NCI-H748 (cell line): ENCODE data around the gene S1PR1.
"Not testable (repeated sequence)": the region's sequence is repeated elsewhere in the genome, so short reads cannot be mapped to it uniquely, and the experiment has no call there.

Experiments used
- DNase-seq: peaks from one replicate; lab custom pipeline; 2025; ENCODE audit not compliant: unreplicated experiment; lab: John Stamatoyannopoulos, UW

The S1PR1 gene

GRCh38 chr1:101236516-101237228 lies at the start of gene S1PR1:
Gene S1PR1 (plus strand): TSS chr1:101237019. CDS start chr1:101238985, 1,966 bp downstream.
- DNase-seq, result peak; percentile 87

- DNase-seq, result no peak
Measured at GRCh38 chr1:101187297-101187696, 49.5 kb upstream of the S1PR1 start.

GRCh38 chr1:101188331-101188730 lies 48.5 kb upstream of the S1PR1 start:
- no peak for DNase-seq

DNA sequence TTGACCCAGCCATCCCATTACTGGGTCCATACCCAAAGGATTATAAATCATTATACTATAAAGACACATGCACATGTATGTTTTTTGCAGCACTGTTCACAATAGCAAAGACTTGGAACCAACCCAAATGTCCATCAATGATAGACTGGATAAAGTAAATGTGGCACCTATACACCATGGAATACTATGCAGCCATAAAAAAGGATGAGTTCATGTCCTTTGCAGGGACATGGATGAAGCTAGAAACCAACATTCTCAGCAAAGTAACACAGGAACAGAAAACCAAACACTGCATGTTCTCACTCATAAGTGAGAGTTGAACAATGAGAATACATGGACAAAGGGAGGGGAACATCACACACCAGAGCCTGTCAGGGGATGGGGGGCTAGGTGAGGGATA lies 47.9 kb upstream of the S1PR1 start:
- not testable (repeated sequence) for DNase-seq

- no peak for DNase-seq
Measured at GRCh38 chr1:101190441-101190840, 46.4 kb upstream of the S1PR1 start.

GRCh38 chr1:101191049-101191448 lies 45.8 kb upstream of the S1PR1 start:
- DNase-seq, result no peak

DNA sequence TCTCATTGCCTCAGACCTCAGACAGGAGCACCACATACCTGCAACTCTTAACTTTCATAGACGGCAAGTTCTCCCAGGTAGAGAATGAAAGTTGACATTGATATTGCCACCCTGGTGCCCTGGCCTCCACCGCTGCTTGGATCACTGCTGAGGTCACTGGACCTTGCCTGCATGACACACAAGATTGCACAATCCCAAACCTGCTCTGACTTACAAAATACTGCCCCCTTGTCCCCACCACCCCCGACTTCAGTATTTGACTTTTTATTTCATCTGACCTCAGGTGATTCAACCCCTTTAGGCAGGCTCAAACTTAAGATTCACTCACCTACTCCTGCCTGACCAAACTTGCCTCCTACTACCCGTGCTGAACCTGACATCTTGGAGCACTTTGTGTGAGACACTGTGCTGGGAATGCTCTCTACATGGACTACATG lies 43.1 kb upstream of the S1PR1 start:
- no peak for DNase-seq

DNA sequence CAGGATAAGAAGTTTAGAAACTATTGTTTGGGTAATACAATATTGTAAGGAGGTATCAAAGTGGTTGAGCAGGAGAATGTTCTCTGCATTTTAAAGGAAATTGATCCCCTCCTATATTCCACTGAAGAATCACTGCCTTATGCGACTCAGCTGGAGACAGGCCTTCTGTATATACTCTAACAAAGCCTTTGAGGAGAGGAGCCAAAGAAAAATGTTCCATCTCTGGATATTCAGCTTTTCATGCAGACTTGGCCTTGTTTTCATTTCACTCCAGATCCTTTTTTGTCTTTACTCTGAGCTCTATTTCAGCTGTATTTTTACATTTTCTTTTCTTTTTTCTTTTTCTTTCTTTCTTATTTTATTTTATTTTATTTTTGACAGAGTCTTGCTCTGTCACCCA lies 42.1 kb upstream of the S1PR1 start:
- DNase-seq, result no peak

GRCh38 chr1:101196668-101197067 lies 40.2 kb upstream of the S1PR1 start:
- no peak for DNase-seq

DNA sequence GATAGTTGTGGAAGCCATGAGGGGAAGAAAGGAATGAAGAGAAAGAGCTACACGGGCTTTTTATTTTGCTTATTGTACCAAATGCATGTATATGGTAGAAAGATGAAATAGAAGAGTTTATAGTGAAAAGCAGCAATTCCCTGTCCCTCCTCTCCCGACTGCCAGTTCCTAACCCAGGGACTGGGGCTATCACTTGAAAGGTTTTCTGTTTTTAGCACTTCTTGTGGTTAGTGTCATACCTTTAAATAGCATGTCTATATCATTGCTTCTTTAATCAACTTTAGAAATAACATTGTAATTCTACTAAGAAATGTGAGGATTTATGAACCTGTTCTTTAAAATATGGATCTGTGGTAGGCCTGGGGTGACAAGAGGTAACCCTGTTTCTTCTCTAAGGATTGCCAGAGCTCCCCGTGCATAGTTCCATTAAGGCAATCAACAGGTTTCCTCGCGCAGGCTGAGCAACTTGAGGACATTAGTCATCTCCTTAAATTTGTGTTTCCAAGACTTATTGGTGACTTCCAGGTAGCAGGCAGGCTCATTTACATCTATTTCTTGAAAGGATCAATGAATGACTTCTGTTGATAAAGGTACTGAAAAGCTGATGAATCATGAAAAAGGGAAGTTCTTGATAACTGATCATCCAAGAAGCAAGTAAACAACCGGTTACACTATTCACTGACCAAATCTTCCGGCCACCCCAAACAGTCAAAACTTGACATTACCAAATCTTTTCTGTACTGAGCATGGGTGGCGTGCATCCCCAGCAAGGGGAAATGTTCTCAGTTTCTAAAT lies 37.8 kb upstream of the S1PR1 start:
- no peak for DNase-seq

- no peak for DNase-seq
Measured at GRCh38 chr1:101199637-101199982, 37.2 kb upstream of the S1PR1 start.

DNA sequence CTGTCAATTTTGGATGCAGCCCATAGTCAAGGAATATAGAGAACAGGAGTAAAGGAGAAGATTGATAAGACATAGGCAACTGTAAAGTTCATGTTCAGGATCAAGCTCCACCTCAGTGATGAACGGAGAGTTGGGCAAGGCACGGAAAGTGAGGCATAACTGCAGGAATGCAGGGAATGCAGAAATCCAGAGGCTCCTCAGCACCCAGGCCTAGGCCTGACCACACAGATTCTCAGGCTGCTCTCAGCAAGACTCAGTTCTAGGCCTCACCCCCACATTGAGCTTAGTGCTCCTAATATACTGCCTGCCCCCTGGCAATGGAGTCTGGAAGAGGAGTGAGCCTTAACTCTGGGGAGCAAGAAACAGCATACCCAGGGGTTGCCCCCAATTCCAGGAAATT lies 36.3 kb upstream of the S1PR1 start:
- no peak for DNase-seq

DNA sequence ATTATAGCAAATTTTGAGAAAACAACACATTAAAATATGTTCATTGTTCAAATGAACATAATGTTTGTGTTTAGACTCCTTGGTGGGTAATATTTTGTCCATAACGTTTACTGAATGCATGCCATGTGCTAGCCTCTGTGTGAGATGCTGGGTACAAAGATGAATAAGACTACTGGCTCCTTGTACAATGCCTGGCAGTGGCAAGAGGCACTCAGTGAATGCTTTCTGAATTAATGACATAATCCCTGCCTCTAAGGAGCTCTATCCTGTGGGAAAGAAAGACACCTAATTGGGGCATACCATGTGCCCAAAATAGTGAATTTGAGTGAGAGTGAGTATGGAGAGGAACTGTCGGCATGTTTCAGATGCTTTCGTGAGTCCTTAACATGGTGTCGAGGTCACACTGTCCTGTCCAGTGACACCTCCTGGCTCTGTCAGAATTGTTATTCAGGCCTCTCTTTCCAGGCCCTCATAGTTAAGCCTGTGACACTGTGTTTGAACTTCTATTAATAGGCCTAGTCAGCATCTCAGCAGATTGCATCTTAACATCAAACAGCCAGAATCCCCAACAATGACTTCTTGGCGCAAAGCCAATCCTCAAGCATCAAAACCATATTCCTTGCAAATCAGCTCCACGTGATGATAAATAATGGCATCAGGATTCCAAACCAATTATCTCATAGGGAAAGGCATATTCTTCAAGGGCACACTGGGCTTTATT lies 32.8 kb upstream of the S1PR1 start:
- peak; percentile 94 for DNase-seq

- no peak for DNase-seq
Measured at GRCh38 chr1:101205457-101205856, 31.4 kb upstream of the S1PR1 start.

GRCh38 chr1:101206139-101206538 lies 30.7 kb upstream of the S1PR1 start:
- DNase-seq, result not testable (repeated sequence)

DNA sequence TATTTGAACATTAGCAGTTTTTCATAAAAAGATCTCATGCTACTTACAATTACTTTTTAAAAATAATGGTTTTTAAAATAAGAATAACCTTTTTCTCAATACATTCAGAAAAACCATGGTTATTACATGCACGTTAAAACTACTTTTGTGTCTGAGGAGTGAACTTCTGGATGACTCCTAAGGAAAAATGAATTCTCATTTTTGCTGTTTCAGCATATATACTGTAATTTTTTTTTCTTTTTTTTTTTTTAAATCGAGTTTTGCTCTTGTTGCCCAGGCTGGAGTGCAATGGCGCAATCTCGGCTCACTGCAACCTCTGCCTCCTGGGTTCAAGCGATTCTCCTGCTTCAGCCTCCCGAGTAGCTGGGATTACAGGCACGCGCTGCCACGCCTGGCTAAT lies 29.5 kb upstream of the S1PR1 start:
- DNase-seq, result not testable (repeated sequence)

DNA sequence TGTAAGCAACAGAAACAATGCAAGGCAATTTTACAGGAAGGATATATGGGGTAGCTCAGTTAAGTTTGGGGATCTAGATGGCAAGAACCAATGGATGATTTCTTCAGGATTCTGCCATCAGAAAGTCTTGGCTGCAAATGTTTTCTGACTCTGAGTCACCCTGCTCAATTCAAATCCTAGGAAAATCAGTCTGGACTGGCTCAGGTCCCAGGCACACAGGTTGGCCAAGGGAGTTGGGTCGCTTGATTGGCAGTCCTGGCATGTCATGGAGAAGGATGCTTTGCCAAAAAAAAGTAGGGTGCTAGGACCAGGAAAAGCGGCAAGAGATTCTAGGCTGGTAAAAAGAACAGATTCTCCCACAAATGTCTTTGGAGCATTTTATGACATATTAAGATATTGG lies 28.9 kb upstream of the S1PR1 start:
- DNase-seq, result no peak

- no peak for DNase-seq
Measured at GRCh38 chr1:101215363-101216011, 21.3 kb upstream of the S1PR1 start.

- peak; percentile 94 for DNase-seq
Measured at GRCh38 chr1:101216623-101217022, 20.2 kb upstream of the S1PR1 start.

GRCh38 chr1:101217148-101217547 lies 19.7 kb upstream of the S1PR1 start:
- DNase-seq, result peak; percentile 52

DNA sequence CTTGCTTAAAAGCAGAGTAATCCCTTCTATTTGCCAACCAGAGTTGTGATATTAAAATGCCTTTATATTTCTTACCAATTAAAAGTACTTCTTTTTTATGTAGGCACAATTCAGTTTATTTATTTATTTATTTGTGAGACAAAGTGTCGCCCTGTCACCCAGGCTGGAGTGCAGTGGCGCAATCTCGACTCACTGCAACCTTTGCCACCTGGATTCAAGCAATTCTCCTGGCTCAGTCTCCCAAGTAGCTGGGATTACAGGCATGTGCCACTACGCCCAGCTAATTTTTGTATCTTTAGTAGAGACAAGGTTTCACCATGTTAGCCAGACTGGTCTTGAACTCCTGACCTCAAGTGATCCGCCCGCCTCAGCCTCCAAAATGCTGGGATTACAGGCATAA lies 17.9 kb upstream of the S1PR1 start:
- DNase-seq, result not testable (repeated sequence)
